IPS-18a (cell line): ENCODE data around the gene BMPER.

Source experiments
- H3K27ac ChIP-seq: one replicate; pipeline ENCODE4 v1.5.1; 2013; ENCODE audit warnings: low read length
- H3K27me3 ChIP-seq: one replicate; pipeline ENCODE4 v1.6.1; 2013; ENCODE audit warnings: mild to moderate bottlenecking, low read length; ENCODE audit not compliant: control insufficient read depth, insufficient read depth
- H3K36me3 ChIP-seq: one replicate; pipeline ENCODE4 v1.6.1; 2013; ENCODE audit warnings: low read depth, low read length; ENCODE audit not compliant: control insufficient read depth
- H3K4me1 ChIP-seq: one replicate; pipeline ENCODE4 v1.6.1; 2013; ENCODE audit warnings: low read depth, low read length; ENCODE audit not compliant: control insufficient read depth
- H3K4me3 ChIP-seq: one replicate; pipeline ENCODE4 v1.5.1; 2013; ENCODE audit warnings: low read length
- H3K9ac ChIP-seq: one replicate; pipeline ENCODE4 v1.6.1; 2013; ENCODE audit warnings: mild to moderate bottlenecking, low read length, moderate library complexity
- H3K9me3 ChIP-seq: one replicate; pipeline ENCODE4 v1.6.1; 2013; ENCODE audit warnings: low read depth, low read length; ENCODE audit not compliant: control insufficient read depth

Gene BMPER

DNA sequence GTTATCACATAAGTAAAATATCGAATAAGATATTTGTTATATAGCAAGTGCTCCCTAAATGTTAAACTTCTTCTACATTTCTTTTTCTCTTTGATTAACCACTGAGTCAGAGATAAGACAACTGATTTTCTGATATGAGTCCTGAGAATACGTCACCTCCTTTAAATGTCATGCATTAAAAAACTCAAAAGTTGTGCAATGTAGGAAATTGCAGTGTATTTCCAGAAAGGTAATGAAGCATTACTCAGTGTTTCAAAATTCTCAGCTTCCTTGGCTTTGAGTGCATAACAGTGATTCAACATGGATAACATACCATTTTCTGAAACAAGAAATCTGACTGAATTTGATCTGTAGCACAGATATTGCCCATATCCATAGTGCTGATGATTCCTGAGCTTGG is 155.8 kb downstream of the BMPER start:
- Histone ChIP-seq H3K4me1 (peaks cover 27% of the 10 kb centered on the region), H3K4me3 (no peak overlapping the region), H3K36me3 (no peaks in the 10 kb centered on the region), H3K9ac (no peak overlapping the region), H3K27ac (no peak overlapping the region), H3K9me3 (no peaks in the 10 kb centered on the region), H3K27me3 (no peaks in the 10 kb centered on the region)

DNA sequence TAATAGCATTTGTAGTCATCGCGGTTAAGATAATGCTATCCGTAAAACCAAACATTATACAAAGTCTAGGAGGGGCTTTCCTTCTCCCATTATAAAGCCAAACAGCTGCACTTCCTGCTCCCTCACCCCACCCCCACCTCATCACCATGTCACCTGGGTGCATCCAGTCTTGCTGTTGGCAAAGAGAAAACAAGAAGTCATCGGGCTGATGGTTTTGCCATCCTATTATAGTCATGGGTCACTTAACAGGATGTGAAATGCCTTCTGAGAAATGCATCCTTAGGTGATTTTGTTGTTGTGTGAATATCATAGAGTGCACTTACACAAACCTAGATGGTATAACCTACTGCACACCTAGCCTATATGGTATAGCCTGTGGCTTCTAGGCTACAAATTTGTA is 157.0 kb downstream of the BMPER start:
- no peaks in the 10 kb centered on the region for H3K9me3 ChIP-seq
- H3K36me3 ChIP-seq: no peaks in the 10 kb centered on the region
- H3K4me1 ChIP-seq: peaks cover 36% of the 10 kb centered on the region
- no peak overlapping the region for H3K4me3 ChIP-seq
- H3K27me3 ChIP-seq: no peaks in the 10 kb centered on the region
- no peak overlapping the region for H3K27ac ChIP-seq
- H3K9ac ChIP-seq: no peak overlapping the region

DNA sequence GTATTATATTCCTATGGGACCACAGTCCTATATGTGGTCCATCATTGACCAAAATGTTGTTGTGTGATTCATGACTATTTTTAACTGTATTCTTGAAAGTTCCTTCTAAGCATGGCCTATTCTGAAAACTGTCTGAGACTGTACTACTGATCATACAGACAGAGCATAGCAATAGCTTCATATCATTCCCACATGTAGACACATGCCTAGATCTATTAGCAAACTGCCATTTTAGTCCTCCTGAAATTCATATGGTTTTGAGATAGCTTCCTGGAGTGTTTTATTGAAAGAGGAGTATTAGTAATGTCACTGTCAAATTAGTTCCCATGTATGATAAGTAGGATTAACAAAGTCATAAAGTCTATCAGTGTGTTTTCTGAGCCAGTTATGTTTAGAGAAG is 157.5 kb downstream of the BMPER start:
- no peaks in the 10 kb centered on the region for H3K27me3 ChIP-seq
- no peak overlapping the region for H3K27ac ChIP-seq
- H3K4me3 ChIP-seq: no peak overlapping the region
- peaks cover 40% of the 10 kb centered on the region for H3K4me1 ChIP-seq
- no peak overlapping the region for H3K9ac ChIP-seq
- H3K36me3 ChIP-seq: no peaks in the 10 kb centered on the region
- no peaks in the 10 kb centered on the region for H3K9me3 ChIP-seq

DNA sequence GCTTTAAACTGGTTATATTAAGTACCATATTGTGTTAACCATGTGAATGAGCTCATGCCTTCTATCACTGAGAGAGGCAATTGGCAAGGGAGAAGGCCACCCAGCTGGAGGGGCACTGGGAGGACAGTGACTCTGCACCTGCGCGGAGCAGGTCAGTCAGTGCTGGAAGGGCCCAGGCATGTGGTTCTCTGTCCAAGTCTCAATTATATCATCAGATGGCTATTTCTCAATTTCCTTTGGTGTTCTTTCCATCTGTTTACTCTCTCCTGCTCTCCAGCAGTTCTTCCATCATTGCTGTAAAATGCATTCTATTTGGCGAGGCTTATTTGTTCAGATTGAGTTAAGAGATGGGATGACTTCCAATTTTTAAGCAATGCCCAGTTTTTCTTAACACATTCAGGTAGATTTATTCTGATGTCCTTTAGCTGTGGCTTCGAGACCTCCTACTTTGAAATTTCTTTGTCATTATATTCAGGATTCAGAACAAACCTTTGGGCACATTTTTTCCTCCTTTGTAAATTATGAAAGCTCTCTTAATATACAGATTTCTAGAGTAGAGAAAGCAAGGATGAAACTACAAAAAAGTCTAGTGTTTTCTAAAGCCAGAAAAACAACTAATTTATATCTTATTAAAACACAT is 159.3 kb downstream of the BMPER start:
- no peaks in the 10 kb centered on the region for H3K36me3 ChIP-seq
- H3K27ac ChIP-seq: no peak overlapping the region
- no peaks in the 10 kb centered on the region for H3K9me3 ChIP-seq
- no peak overlapping the region for H3K9ac ChIP-seq
- H3K4me3 ChIP-seq: no peak overlapping the region
- H3K27me3 ChIP-seq: no peaks in the 10 kb centered on the region
- H3K4me1 ChIP-seq: peaks cover 31% of the 10 kb centered on the region

DNA sequence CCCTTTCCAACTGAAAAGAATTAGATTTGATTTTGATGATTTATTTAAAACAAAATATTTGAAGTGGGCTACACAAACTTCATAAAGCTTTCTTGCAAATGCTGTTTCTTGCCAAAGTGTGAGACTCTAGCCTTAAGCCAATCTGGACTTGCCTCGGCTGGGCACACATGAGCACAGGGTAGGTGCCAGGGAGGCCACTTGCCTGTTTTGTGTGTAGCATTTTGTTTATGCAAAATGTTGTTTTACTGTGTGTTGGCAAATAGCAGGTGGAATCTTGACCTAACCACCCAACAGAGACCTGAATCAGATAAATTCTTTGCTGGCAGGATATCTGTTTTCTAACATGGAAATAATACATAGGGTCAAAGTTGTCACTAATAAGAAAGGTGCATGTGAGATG is 161.1 kb downstream of the BMPER start:
- no peak overlapping the region for H3K4me3 ChIP-seq
- no peak overlapping the region for H3K27ac ChIP-seq
- no peaks in the 10 kb centered on the region for H3K27me3 ChIP-seq
- H3K36me3 ChIP-seq: no peaks in the 10 kb centered on the region
- H3K4me1 ChIP-seq: peaks cover 21% of the 10 kb centered on the region
- no peak overlapping the region for H3K9ac ChIP-seq
- H3K9me3 ChIP-seq: no peaks in the 10 kb centered on the region

DNA sequence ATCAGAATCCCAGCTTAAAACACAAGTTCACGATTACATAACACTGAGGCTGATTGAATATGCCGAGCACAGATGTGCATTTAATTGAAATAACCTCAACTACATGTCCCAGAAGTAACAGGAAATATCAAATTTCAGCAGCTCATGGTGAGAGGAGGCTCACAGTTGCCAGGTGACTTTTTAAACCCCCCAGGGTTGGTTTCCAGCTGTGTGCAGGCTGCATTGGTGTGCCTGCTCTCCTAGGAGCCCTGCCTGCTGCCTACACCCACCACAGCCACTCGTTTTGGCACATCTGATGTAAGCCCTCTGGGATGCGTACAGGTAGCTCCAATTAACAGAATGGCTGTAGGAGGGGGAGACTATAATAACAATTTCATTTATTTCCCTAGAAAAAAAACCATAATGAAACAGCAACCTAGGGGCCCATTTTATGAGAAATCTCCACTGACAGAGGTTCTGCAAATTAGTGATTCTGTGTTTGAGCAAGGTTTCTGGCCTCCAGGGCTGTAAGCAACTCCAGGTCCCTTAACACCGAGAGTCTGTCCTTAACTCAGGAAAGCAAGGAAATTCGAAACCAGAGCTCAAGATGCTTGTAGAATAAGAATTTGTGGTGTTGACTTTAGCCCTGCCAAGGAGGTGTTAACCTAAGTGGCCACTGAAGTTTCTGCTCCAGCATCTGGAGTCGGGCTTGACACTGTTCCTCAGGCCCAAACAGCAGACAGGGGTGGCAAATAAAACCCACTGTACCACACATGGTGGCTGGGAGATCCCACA is 161.9 kb downstream of the BMPER start:
- no peaks in the 10 kb centered on the region for H3K27me3 ChIP-seq
- H3K27ac ChIP-seq: no peak overlapping the region

DNA sequence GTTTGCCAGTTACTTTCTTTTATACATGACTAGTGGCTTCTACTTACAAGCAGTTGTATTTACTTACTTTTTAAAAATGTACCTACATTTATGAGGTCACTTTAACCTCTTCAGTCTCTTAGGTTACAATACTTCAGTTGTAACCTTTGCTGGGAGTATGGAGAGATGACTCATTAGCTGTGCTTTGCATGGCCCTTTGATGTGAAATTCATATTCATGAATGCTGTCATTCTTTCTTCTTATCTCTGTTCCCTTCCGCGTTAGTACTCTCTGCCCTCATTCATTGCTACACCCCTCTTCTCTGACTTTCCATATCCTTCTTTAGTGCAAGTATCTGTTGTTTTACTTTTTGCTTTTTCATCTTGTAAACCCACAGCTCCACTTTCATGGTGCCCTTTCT is 164.3 kb downstream of the BMPER start:
- Histone ChIP-seq H3K27ac (no peak overlapping the region), H3K4me1 (peaks cover 13% of the 10 kb centered on the region), H3K9ac (no peak overlapping the region), H3K4me3 (no peak overlapping the region), H3K36me3 (no peaks in the 10 kb centered on the region), H3K9me3 (no peaks in the 10 kb centered on the region), H3K27me3 (no peaks in the 10 kb centered on the region)

More for the DNA sequence above, 161.9 kb downstream of the BMPER start:
- no peaks in the 10 kb centered on the region for H3K9me3 ChIP-seq
- no peak overlapping the region for H3K9ac ChIP-seq
- no peaks in the 10 kb centered on the region for H3K36me3 ChIP-seq
- no peak overlapping the region for H3K4me3 ChIP-seq
- peaks cover 18% of the 10 kb centered on the region for H3K4me1 ChIP-seq

DNA sequence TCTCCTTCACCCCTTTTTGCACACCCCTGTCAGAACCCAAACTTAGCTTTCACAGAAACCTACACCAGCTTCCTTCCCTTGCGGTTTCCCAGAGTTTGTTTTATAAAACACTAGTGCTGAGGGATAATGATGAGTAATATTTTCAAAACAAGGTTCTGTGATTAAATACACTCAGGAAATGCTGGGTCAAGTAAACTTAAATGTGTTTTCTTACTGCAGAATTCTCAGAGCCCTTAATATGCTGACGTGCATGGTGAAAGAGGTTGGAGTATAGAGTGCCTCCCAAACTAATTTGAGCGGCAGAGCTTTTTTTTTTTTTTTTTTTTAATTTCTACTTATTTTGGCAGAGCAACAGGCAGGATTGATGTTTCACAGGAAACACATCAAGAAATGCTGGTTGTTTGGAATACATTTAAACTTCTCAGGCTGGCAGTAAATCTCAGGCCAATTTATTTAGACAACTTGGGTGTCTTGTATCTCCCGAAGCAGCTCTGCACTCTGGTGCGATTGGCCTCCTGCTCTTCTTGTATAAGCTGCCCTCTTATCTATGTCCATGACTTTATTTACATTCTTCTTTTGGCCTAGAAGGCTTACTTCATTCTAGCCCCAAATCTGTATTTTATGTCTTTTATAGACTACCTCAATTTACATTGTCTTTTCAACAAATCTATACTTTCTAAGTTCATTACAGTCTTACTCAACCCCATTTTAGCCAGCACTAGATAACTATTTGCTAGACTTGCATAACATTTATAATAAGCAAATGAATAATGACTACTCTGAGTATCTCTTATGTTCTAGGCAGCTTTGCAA is 165.4 kb downstream of the BMPER start:
- no peak overlapping the region for H3K27ac ChIP-seq
- H3K4me1 ChIP-seq: peaks cover 13% of the 10 kb centered on the region
- H3K36me3 ChIP-seq: no peaks in the 10 kb centered on the region

DNA sequence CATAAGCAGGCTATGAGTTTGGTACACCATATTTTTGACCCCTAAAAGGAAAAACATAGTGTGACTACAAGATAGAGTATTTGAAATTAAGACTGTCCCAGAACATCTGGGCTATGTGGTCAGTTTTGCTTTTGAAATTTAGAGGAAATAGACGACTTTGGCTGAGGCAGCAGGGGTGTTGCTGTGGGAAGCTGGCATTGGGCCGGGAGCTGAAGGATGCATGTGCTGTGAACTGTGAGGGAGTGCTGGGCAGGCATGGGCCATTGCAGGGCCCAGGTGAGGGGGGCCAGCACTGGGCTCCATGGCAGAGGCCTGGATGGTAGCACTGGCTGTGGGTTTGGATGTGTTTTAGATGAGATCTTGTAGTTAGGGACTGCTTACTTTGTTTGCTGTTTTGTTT is 168.3 kb downstream of the BMPER start:
- no peaks in the 10 kb centered on the region for H3K36me3 ChIP-seq
- no peaks in the 10 kb centered on the region for H3K4me1 ChIP-seq
- H3K9ac ChIP-seq: no peak overlapping the region
- H3K27me3 ChIP-seq: no peaks in the 10 kb centered on the region
- no peaks in the 10 kb centered on the region for H3K9me3 ChIP-seq
- no peak overlapping the region for H3K27ac ChIP-seq
- no peak overlapping the region for H3K4me3 ChIP-seq

More for the DNA sequence above, 165.4 kb downstream of the BMPER start:
- no peaks in the 10 kb centered on the region for H3K27me3 ChIP-seq
- H3K4me3 ChIP-seq: no peak overlapping the region
- H3K9ac ChIP-seq: no peak overlapping the region
- no peaks in the 10 kb centered on the region for H3K9me3 ChIP-seq

DNA sequence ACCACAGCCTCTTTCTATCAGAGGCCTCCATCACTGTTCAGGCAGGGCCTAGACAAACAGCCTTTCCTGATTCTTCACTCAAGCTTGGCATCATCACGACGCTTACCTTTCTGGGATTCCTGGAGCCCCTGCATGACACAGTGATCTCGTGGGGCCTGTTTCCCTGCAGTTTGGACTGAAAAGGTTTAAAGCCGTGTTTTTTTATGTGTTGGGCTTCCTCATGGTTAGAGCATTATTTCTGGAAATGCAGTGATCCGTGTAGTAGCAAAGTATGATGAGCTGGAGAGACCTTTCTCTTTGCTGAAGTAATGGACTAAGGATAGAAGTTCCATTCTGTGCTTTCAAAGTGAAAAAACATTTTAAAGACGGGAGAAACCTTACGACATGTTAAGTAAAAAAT is 169.1 kb downstream of the BMPER start:
- no peaks in the 10 kb centered on the region for H3K36me3 ChIP-seq
- H3K9ac ChIP-seq: no peak overlapping the region
- H3K27ac ChIP-seq: no peak overlapping the region
- H3K4me3 ChIP-seq: no peak overlapping the region
- no peaks in the 10 kb centered on the region for H3K4me1 ChIP-seq
- H3K9me3 ChIP-seq: no peaks in the 10 kb centered on the region
- no peaks in the 10 kb centered on the region for H3K27me3 ChIP-seq

DNA sequence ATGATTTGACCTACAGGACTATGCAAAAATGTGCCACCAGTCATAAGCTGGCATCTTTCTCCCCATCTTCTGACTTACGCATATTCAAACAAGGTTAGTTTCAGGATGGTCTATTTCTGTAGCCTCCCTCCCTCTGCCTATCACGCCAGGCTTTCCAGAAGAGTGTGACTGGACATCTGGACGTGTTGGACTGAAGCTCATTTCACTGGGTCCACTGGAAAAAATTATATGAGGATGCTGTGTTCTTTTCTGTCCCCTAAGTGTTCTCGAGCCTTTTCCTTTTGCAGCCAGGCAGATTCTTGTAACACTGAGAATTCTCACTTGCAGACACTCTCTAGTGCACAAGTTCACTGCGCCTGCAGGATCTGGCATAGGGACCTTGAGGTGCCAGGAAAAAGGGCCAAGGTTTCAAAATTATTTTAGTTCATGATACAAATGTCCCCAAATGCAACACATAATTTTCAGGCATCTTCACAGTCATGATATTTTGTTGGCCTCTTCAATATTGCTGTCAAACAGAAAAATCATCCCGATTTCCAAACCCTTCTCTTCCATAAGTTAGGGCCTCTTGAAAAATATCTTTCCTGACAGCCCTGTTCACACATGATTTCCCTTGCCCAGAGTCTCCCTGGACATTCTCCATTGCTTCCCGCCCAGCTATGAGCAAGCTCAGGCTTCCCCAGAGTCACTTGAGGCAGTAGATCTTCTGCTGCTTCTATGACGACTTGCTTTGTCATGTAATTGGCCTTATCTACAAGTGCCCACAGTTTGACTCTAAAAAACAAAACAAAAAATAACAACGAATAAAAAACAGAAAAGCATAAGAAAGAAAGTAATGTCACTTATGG is 170.4 kb downstream of the BMPER start:
- no peaks in the 10 kb centered on the region for H3K9me3 ChIP-seq
- H3K27ac ChIP-seq: no peak overlapping the region
- H3K9ac ChIP-seq: no peak overlapping the region
- no peaks in the 10 kb centered on the region for H3K36me3 ChIP-seq
- H3K4me1 ChIP-seq: no peaks in the 10 kb centered on the region
- H3K27me3 ChIP-seq: no peaks in the 10 kb centered on the region
- H3K4me3 ChIP-seq: no peak overlapping the region
